HepG2 (cell line): ENCODE data around the gene CHKA. TPM values are rescaled to one million over a fixed set of nuclear protein-coding genes. Genes with fewer than 3 reads are reported as not detected.

Source experiments
- AGO2 ChIP-seq: fragments of 200-400 bp; formaldehyde crosslinking; optimal IDR thresholded peaks from 2 replicates; pipeline ENCODE3; 2017; ENCODE audit warnings: mild to moderate bottlenecking, low read depth, low read length, moderate library complexity
- AHDC1 ChIP-seq: sonication (generic); formaldehyde crosslinking; IDR thresholded peaks from 2 replicates; pipeline ENCODE4 v1.5.1; 2020; ENCODE audit warnings: mild to moderate bottlenecking, missing genetic modification reagents, borderline replicate concordance
- AKNA ChIP-seq: sonication (generic); formaldehyde crosslinking; IDR thresholded peaks from 2 replicates; pipeline ENCODE4 v1.4.0; 2020; ENCODE audit warnings: missing genetic modification reagents, borderline replicate concordance
- GFI1 ChIP-seq: sonication (generic); formaldehyde crosslinking; IDR thresholded peaks from 2 replicates; pipeline ENCODE4 v1.5.0; 2020; ENCODE audit warnings: missing genetic modification reagents, mild to moderate bottlenecking, borderline replicate concordance
- PCBP1 ChIP-seq: fragments of 200-400 bp; formaldehyde crosslinking; IDR thresholded peaks from 2 replicates; pipeline ENCODE4 v1.6.1; 2017; ENCODE audit warnings: mild to moderate bottlenecking, low read depth, low read length, borderline replicate concordance
- PREB ChIP-seq: sonication (generic); formaldehyde crosslinking; IDR thresholded peaks from 2 replicates; pipeline ENCODE4 v1.4.0; 2020; ENCODE audit warnings: missing genetic modification reagents
- SIN3A ChIP-seq: IDR thresholded peaks from 2 replicates; pipeline ENCODE4 v1.6.1; 2011; ENCODE audit warnings: low read depth, mild to moderate bottlenecking, control low read depth, low read length, borderline replicate concordance
- TBX3 ChIP-seq: fragments of 450-650 bp; IDR thresholded peaks from 2 replicates; pipeline ENCODE4 v1.6.1; 2017; ENCODE audit warnings: antibody characterized with exemption, mild to moderate bottlenecking, inconsistent platforms, borderline replicate concordance
- U2AF1 ChIP-seq: fragments of 200-400 bp; formaldehyde crosslinking; optimal IDR thresholded peaks from 2 replicates; pipeline ENCODE3; 2017; ENCODE audit warnings: mild to moderate bottlenecking, low read depth, low read length
- ZNF432 ChIP-seq: sonication (generic); formaldehyde crosslinking; IDR thresholded peaks from 2 replicates; pipeline ENCODE4 v1.5.0; 2020; ENCODE audit warnings: missing genetic modification reagents, mild to moderate bottlenecking, borderline replicate concordance
- ZNF580 ChIP-seq: IDR thresholded peaks from 2 replicates; pipeline ENCODE4 v1.6.1; 2016; ENCODE audit warnings: low read depth, borderline replicate concordance
- ZSCAN31 ChIP-seq: sonication (generic); formaldehyde crosslinking; IDR thresholded peaks from 2 replicates; pipeline ENCODE4 v1.5.0; 2020; ENCODE audit warnings: low read depth, mild to moderate bottlenecking, missing genetic modification reagents
- ZUFSP ChIP-seq: sonication (generic); formaldehyde crosslinking; IDR thresholded peaks from 2 replicates; pipeline ENCODE4 v1.9.0; 2021; ENCODE audit warnings: missing genetic modification reagents, mild to moderate bottlenecking, borderline replicate concordance
- polyA plus RNA-seq, 8 experiments: library from polyadenylated mRNA; depleted of rRNA in 3 of 8; stranded (reverse) in 7 of 8; unstranded in 1 of 8; fragments of >200 nt; fragmentation: Illumina TruSeq in 4 of 8; extraction: Trizol in 4 of 8; gene quantifications; 2 replicates each; pipeline versions ENCODE4 v1.2.1 to v1.2.3, GENCODE V29; 2011 to 2016; ENCODE audit warnings: low read depth in 4 of 8, missing spikeins in 1 of 8, mixed read lengths in 1 of 8; ENCODE audit not compliant: insufficient read depth in 1 of 8
- total RNA-seq, 5 experiments: library from RNA; depleted of rRNA; stranded (reverse); fragments of >200 nt; fragmentation: Illumina TruSeq; extraction: Trizol; gene quantifications; 2 replicates each; pipeline ENCODE4 v1.2.3, GENCODE V29; 2016; ENCODE audit warnings: low read depth in 1 of 5

The CHKA gene
- total and polyA plus RNA-seq, 2 of the 13 experiments (the other 11 are each of a cell fraction or from before 2014, with no cell fraction given): 71.6 to 92.7 TPM

- TF ChIP-seq ZUFSP (CRISPR knock-in tag) (no peak), ZNF432 (CRISPR knock-in tag) (no peak), PREB (CRISPR knock-in tag) (no peak), AHDC1 (CRISPR knock-in tag) (peak; percentile 74; the same call in 1 of the 2 replicates), TBX3 (peak; percentile 74; the same call in 1 of the 2 replicates), U2AF1 (no peak), GFI1 (CRISPR knock-in tag) (peak; percentile 79), ZNF580 (CRISPR knock-in tag) (peak; percentile 65; the same call in 1 of the 2 replicates), AKNA (CRISPR knock-in tag) (no peak), ZSCAN31 (CRISPR knock-in tag) (peak; percentile 77), SIN3A (peak; percentile 93), PCBP1 (no peak), AGO2 (no peak)
Measured at GRCh38 chr11:68145120-68145866, 24.1 kb upstream of the CHKA start (continued).
